ENCODE measurements around the gene ASTN1. TPM values are rescaled to one million over a fixed set of nuclear protein-coding genes. Genes with fewer than 3 reads are reported as not detected.

The ASTN1 gene
- total RNA-seq, 4 donors from 2014 or later: 0.11 to 0.33 (median 0.19) TPM

- Histone ChIP-seq H3K27me3 (no peaks in the 10 kb centered on the region), H3K4me1 (peaks cover 9 to 11% of the 10 kb centered on the region in 2 donors), H3K4me3 (replicated peaks in 1 of 3) (no peak overlapping the region), H3K9me3 (no peaks in the 10 kb centered on the region), H3K36me3 (no peaks in the 10 kb centered on the region), H3K27ac (no peak overlapping the region)
- DNase-seq: peak; percentile 31 to 54
- WGBS, 2 donors: 29 to 41% methylated on average over 6 of the region's 6 CpGs
- intact Hi-C loops (cut with DNase I): no loop called here
- TF ChIP-seq POLR2A (IDR thresholded peaks at IDR 0.05) (no peak), CTCF (IDR thresholded peaks at IDR 0.05) (no peak)
Observed at GRCh38 chr1:177174921-177175634, 10.6 kb upstream of the ASTN1 start.

GRCh38 chr1:177173976-177174375, 9.5 kb upstream of the ASTN1 start:
- Histone ChIP-seq H3K27me3 (no peaks in the 10 kb centered on the region), H3K9me3 (no peaks in the 10 kb centered on the region), H3K36me3 (no peaks in the 10 kb centered on the region), H3K4me1 (peaks cover 9 to 11% of the 10 kb centered on the region in 2 donors), H3K4me3 (replicated peaks in 1 of 3) (no peak overlapping the region), H3K27ac (no peak overlapping the region)
- intact Hi-C loops (cut with DNase I): no loop called here
- TF ChIP-seq POLR2A (IDR thresholded peaks at IDR 0.05) (no peak), CTCF (IDR thresholded peaks at IDR 0.05) (no peak)
- DNase-seq: no peak
- whole genome bisulfite sequencing, 2 donors: 89 to 93% methylated on average over 2 of the region's 2 CpGs

GRCh38 chr1:177172866-177173265, 8.4 kb upstream of the ASTN1 start:
- H3K27me3 ChIP-seq: no peaks in the 10 kb centered on the region
- TF ChIP-seq CTCF (IDR thresholded peaks at IDR 0.05): no peak
- TF ChIP-seq POLR2A (IDR thresholded peaks at IDR 0.05): no peak
- no peak overlapping the region for H3K27ac ChIP-seq
- no peak overlapping the region for H3K4me3 ChIP-seq (replicated peaks in 1 of 3)
- no peaks in the 10 kb centered on the region for H3K9me3 ChIP-seq
- H3K4me1 ChIP-seq: peaks cover 9 to 11% of the 10 kb centered on the region in 2 donors
- DNase-seq: no peak
- WGBS, 2 donors: 85 to 89% methylated on average over 3 of the region's 3 CpGs
- H3K36me3 ChIP-seq: no peaks in the 10 kb centered on the region
- intact Hi-C loops (cut with DNase I): no loop called here

GRCh38 chr1:177172272-177172671, 7.8 kb upstream of the ASTN1 start:
- H3K27me3 ChIP-seq: no peaks in the 10 kb centered on the region
- intact Hi-C loops (cut with DNase I): no loop called here
- H3K4me1 ChIP-seq: peaks cover 9 to 11% of the 10 kb centered on the region in 2 donors
- WGBS, 2 donors: 71 to 81% methylated on average over 3 of the region's 3 CpGs
- H3K36me3 ChIP-seq: no peaks in the 10 kb centered on the region
- H3K4me3 ChIP-seq (replicated peaks in 1 of 3): no peak overlapping the region
- TF ChIP-seq CTCF (IDR thresholded peaks at IDR 0.05): no peak
- TF ChIP-seq POLR2A (IDR thresholded peaks at IDR 0.05): no peak
- H3K9me3 ChIP-seq: no peaks in the 10 kb centered on the region
- DNase-seq: no peak
- H3K27ac ChIP-seq: no peak overlapping the region

- Histone ChIP-seq H3K27me3 (no peaks in the 10 kb centered on the region), H3K4me3 (replicated peaks in 1 of 3) (no peak overlapping the region)
Observed at GRCh38 chr1:177171536-177172123, 7.1 kb upstream of the ASTN1 start.

More at GRCh38 chr1:177171536-177172123, 7.1 kb upstream of the ASTN1 start:
- intact Hi-C loops (cut with DNase I): no loop called here
- TF ChIP-seq CTCF (IDR thresholded peaks at IDR 0.05): no peak
- no peak for DNase-seq
- no peaks in the 10 kb centered on the region for H3K9me3 ChIP-seq
- H3K36me3 ChIP-seq: no peaks in the 10 kb centered on the region
- no peak overlapping the region for H3K27ac ChIP-seq
- peaks cover 9 to 11% of the 10 kb centered on the region in 2 donors for H3K4me1 ChIP-seq
- WGBS, 2 donors: 28 to 29% methylated on average over 8 of the region's 8 CpGs
